Mesothelial cell of epicardium (in vitro differentiated cells): ENCODE results near the gene ESYT1. TPM values are rescaled to one million over a fixed set of nuclear protein-coding genes. Genes with fewer than 3 reads are reported as not detected.

Experiments
- DNase-seq, 2 experiments: peaks; one replicate each; pipeline ENCODE4 v3.0.0; 2021; ENCODE audit warnings: low spot score in 2 of 2; ENCODE audit not compliant: unreplicated experiment in 2 of 2
- H3K27ac Mint-ChIP-seq: 2 replicates; pipeline ENCODE4 v1.8.0; 2021; ENCODE audit warnings: mixed read lengths
- H3K27me3 Mint-ChIP-seq: 2 replicates; pipeline ENCODE4 v1.8.0; 2021; ENCODE audit warnings: low read depth, mixed read lengths
- H3K36me3 Mint-ChIP-seq: 2 replicates; pipeline ENCODE4 v1.8.0; 2021; ENCODE audit warnings: mixed read lengths
- H3K4me1 Mint-ChIP-seq: 2 replicates; pipeline ENCODE4 v1.8.0; 2021; ENCODE audit warnings: mixed read lengths
- H3K4me3 Mint-ChIP-seq: 2 replicates; pipeline ENCODE4 v1.8.0; 2021; ENCODE audit warnings: mild to moderate bottlenecking, moderate library complexity, mixed read lengths
- H3K9me3 Mint-ChIP-seq: 2 replicates; pipeline ENCODE4 v1.8.0; 2021; ENCODE audit warnings: mixed read lengths
- CTCF ChIP-seq: fragments of 200-600 bp; sonication (generic); IDR thresholded peaks from one replicate; pipeline ENCODE4 v1.5.0; 2021; ENCODE audit warnings: antibody characterized with exemption; ENCODE audit not compliant: unreplicated experiment
- total RNA-seq: library from RNA; stranded (reverse); gene quantifications from 3 replicates; pipeline ENCODE4 v1.2.1, GENCODE V29; 2021

Gene ESYT1
- total RNA-seq, 1 donor from 2014 or later, result 64.7 TPM

DNA sequence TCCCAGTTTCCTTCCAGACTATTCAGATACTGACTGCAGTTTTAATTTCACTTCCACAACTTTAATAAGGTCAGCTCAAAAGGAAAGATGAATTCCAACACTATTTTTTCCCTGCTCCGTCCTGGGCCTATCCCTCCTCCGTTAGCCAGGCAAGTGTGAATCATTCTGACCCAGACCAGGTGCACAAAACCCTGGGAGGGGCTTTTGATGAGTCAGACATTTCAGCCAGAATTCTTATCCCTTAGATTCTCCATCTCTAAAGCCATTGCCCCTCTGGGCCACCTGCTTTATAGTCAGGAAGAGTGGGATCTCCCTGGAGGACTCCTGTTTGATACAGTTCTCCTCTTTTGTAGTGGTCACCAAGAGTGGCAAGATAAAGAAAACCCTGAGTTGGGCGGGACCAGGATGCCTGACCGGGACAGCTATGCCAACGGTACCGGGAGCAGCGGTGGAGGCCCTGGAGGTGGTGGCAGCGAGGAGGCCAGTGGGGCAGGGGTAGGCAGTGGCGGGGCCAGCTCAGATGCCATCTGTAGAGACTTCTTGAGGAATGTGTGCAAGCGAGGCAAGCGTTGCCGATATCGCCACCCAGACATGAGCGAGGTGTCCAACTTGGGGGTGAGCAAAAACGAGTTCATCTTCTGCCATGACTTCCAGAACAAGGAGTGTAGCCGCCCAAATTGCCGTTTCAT is 7.8 kb upstream of the ESYT1 start:
- H3K9me3 Mint-ChIP-seq, result no peaks in the 10 kb centered on the region
- peaks cover 2% of the 10 kb centered on the region for H3K36me3 Mint-ChIP-seq
- TF ChIP-seq CTCF, result no peak
- H3K27me3 Mint-ChIP-seq, result no peaks in the 10 kb centered on the region
- no peak overlapping the region for H3K4me3 Mint-ChIP-seq
- no peak for DNase-seq
- H3K27ac Mint-ChIP-seq, result peak overlapping the region; percentile 100
- peaks cover 27% of the 10 kb centered on the region for H3K4me1 Mint-ChIP-seq

DNA sequence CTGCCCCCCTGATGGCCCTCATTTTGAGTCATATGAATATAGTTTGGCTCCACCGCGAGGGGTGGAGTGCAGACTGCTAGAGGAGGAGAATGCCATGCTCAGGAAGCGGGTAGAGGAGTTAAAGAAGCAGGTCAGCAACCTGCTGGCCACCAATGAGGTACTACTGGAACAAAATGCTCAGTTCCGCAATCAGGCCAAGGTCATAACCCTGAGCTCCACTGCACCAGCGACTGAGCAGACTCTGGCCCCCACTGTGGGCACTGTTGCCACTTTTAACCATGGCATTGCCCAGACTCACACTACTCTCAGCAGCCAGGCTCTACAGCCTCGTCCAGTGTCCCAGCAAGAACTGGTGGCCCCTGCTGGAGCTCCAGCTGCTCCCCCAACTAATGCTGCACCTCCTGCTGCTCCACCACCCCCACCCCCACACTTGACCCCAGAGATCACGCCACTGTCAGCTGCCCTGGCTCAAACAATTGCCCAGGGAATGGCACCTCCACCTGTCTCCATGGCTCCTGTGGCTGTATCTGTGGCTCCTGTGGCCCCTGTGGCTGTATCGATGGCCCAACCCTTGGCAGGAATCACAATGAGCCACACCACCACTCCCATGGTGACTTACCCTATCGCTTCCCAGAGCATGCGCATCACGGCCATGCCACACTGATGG is 6.7 kb upstream of the ESYT1 start:
- Mint-ChIP-seq H3K9me3 (no peaks in the 10 kb centered on the region), H3K36me3 (peaks cover 2% of the 10 kb centered on the region), H3K4me1 (peaks cover 29% of the 10 kb centered on the region), H3K4me3 (no peak overlapping the region), H3K27me3 (no peaks in the 10 kb centered on the region), H3K27ac (no peak overlapping the region)
- TF ChIP-seq CTCF, result no peak
- no peak for DNase-seq

DNA sequence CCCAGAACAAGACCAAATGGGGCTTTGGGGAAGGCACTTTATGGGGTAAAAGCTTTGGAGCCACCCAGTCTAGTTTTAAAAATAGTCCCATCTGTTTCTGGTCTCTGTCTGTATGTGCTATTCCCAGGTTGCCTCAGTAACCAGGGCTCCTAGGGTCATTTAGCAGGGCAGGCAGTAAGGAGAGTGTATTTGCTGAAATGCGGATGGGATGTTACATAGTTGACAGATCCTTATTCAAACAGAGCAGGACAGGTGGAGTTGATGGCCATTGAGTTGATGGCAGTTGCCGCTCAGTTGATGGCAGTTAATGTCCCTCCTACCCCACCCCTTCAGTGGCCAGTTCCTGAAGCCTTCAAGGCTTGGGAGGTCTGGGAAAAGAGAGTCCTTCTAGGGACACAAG is 5.4 kb upstream of the ESYT1 start:
- Mint-ChIP-seq H3K27ac (no peak overlapping the region), H3K4me1 (peaks cover 40% of the 10 kb centered on the region), H3K27me3 (no peaks in the 10 kb centered on the region), H3K36me3 (peaks cover 2% of the 10 kb centered on the region), H3K4me3 (no peak overlapping the region), H3K9me3 (no peaks in the 10 kb centered on the region)
- no peak for DNase-seq
- no peak for TF ChIP-seq CTCF

DNA sequence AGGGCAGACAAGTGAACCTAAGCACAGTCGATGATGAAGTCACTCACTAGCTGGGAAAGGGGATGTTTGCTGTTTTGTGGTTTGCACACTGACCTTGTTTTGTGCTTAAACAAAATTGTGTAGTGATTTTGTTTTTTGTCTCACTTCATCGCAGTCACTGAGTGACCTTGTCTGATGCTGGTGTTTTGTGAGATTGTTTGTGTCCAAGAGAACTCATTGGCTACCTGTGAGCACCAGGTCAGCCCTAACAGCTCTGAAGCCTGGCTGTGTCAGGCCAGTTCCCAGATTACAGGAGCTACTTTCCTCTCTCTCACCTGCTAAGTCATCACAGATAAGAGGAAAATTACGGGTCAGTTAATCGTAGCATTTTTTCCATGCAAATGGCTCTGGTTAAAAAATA is 3.9 kb upstream of the ESYT1 start:
- Mint-ChIP-seq H3K27me3 (no peaks in the 10 kb centered on the region), H3K4me3 (no peak overlapping the region), H3K9me3 (no peaks in the 10 kb centered on the region), H3K27ac (peak overlapping the region; percentile 18), H3K4me1 (peaks cover 27% of the 10 kb centered on the region), H3K36me3 (no peaks in the 10 kb centered on the region)
- no peak for TF ChIP-seq CTCF
- no peak for DNase-seq

DNA sequence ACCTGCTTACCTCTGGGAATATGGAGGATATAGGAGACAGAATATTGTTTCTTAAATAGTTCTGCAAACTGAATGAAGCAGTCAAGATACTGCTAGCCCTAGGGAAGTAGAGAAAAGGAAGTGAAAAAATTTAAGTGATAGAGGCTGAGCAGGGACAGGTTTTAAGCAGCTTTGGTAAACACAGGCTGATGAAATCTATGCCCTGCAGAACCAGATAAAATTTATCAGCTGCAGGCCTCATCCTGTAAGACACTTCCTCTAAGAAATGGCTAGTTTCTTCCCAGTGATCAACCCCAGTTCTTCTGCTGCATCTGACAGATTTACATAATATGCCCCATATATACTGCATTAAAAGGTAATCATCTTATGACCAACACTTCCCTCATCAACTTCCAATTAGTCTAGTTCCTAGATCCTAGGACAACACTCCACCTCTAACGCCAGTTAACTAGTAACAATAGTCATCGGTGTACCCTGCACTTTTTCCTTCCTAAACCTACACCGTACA is 1.3 kb upstream of the ESYT1 start:
- Mint-ChIP-seq H3K4me3 (peak overlapping the region; percentile 95), H3K27ac (peak overlapping the region; percentile 97), H3K9me3 (no peaks in the 10 kb centered on the region), H3K27me3 (no peaks in the 10 kb centered on the region), H3K4me1 (peaks cover 31% of the 10 kb centered on the region), H3K36me3 (peaks cover 10% of the 10 kb centered on the region)
- TF ChIP-seq CTCF, result no peak
- no peak for DNase-seq
